ENCODE measurements around the gene FBN1. TPM values are rescaled to one million over a fixed set of nuclear protein-coding genes. Genes with fewer than 3 reads are reported as not detected.

The FBN1 gene
- total RNA-seq, 1 experiment from 2014 or later, result 5.2 TPM

GRCh38 chr15:48374472-48374871, 271.0 kb downstream of the FBN1 start:
- peaks cover 13% of the 10 kb centered on the region for H3K36me3 Mint-ChIP-seq
- H3K4me3 Mint-ChIP-seq, result no peak overlapping the region
- H3K9me3 Mint-ChIP-seq, result peaks cover 34% of the 10 kb centered on the region
- H3K4me1 Mint-ChIP-seq, result no peaks in the 10 kb centered on the region
- no peak for TF ChIP-seq E2F4 (CRISPR knock-in tag; IDR thresholded peaks at IDR 0.05; ENCODE audit: borderline replicate concordance, low read depth)
- no peak for TF ChIP-seq E2F5 (CRISPR knock-in tag; IDR thresholded peaks at IDR 0.05)
- no peak for TF ChIP-seq NFATC4 (CRISPR knock-in tag; IDR thresholded peaks at IDR 0.05)
- no peak for TF ChIP-seq GRHL2 (CRISPR knock-in tag; IDR thresholded peaks at IDR 0.05; ENCODE audit: insufficient replicate concordance, severe bottlenecking)
- no peak for TF ChIP-seq USF2 (CRISPR knock-in tag; IDR thresholded peaks at IDR 0.05)
- TF ChIP-seq ZNF219 (CRISPR knock-in tag; IDR thresholded peaks at IDR 0.05; ENCODE audit: borderline replicate concordance), result no peak
- no peak for TF ChIP-seq STAT6 (CRISPR knock-in tag; conservative IDR thresholded peaks at IDR 0.05; ENCODE audit: low read depth)
- TF ChIP-seq IRF2 (CRISPR knock-in tag; IDR thresholded peaks at IDR 0.05; ENCODE audit: borderline replicate concordance, low read depth), result no peak
- TF ChIP-seq FOXJ3 (CRISPR knock-in tag; IDR thresholded peaks at IDR 0.05; ENCODE audit: borderline replicate concordance), result no peak
- TF ChIP-seq SMAD3 (CRISPR knock-in tag; IDR thresholded peaks at IDR 0.05; ENCODE audit: borderline replicate concordance), result no peak
- TF ChIP-seq MLX (CRISPR knock-in tag; IDR thresholded peaks at IDR 0.05), result no peak
- TF ChIP-seq USF1 (CRISPR knock-in tag; IDR thresholded peaks at IDR 0.05), result no peak
- TF ChIP-seq SP1 (CRISPR knock-in tag; conservative IDR thresholded peaks at IDR 0.05), result no peak
- no peak for TF ChIP-seq CDX4 (CRISPR knock-in tag; IDR thresholded peaks at IDR 0.05; ENCODE audit: borderline replicate concordance)
- no peak for TF ChIP-seq ZNF317 (CRISPR knock-in tag; IDR thresholded peaks at IDR 0.05; ENCODE audit: borderline replicate concordance, low read depth)
- no peak for TF ChIP-seq AR (CRISPR knock-in tag; IDR thresholded peaks at IDR 0.05)
- TF ChIP-seq HMGA2 (CRISPR knock-in tag; IDR thresholded peaks at IDR 0.05), result no peak
- TF ChIP-seq NFE2L1 (CRISPR knock-in tag; IDR thresholded peaks at IDR 0.05), result no peak
- TF ChIP-seq ELF4 (CRISPR knock-in tag; IDR thresholded peaks at IDR 0.05; ENCODE audit: low read depth), result no peak
- TF ChIP-seq ZNF423 (CRISPR knock-in tag; IDR thresholded peaks at IDR 0.05), result no peak
- ChIA-PET POLR2A (no interaction called here), CTCF (no interaction called here)
- H3K27me3 Mint-ChIP-seq (ENCODE audit: low read depth), result peaks cover 4% of the 10 kb centered on the region; the same call in 1 of the 2 replicates
- ATAC-seq (no peak), DNase-seq (ENCODE audit: low spot score) (no peak)
- no peak overlapping the region for H3K27ac Mint-ChIP-seq

Measured in WTC11 (cell line).